Measurements from ENCODE around the gene OBSCN. TPM values are rescaled to one million over a fixed set of nuclear protein-coding genes. Genes with fewer than 3 reads are reported as not detected.

OBSCN gene
- total and polyA plus RNA-seq, 4 donors = 0.54 to 5.6 (median 2.7) TPM

GRCh38 chr1:228329887-228330286 lies 122.0 kb downstream of the OBSCN start:
- H3K9me3 ChIP-seq (ENCODE audit: control insufficient read depth in 4 of 4, low read length in 3 of 4) = no peaks in the 10 kb centered on the region
- no peak for TF ChIP-seq YY1 (IDR thresholded peaks at IDR 0.05)
- no peak for TF ChIP-seq MAX (IDR thresholded peaks at IDR 0.05)
- TF ChIP-seq CTCF (IDR thresholded peaks at IDR 0.05; ENCODE audit: low read depth, low read length, missing input control) = no peak
- no peak for TF ChIP-seq TAF1 (conservative IDR thresholded peaks at IDR 0.05)
- TF ChIP-seq ATF3 (IDR thresholded peaks at IDR 0.05) = no peak
- no peak for TF ChIP-seq FOXA2 (IDR thresholded peaks at IDR 0.05)
- TF ChIP-seq HNF4A (conservative IDR thresholded peaks at IDR 0.05) = no peak
- DNase-seq (ENCODE audit: low spot score) = no peak
- no peak overlapping the region for H3K4me3 ChIP-seq (ENCODE audit: low read depth in 1 of 3, low read length in 3 of 3)
- H3K4me1 ChIP-seq (ENCODE audit: control insufficient read depth in 4 of 4, insufficient read depth in 4 of 4, low read length in 3 of 4) = no peaks in the 10 kb centered on the region
- no peak overlapping the region for H3K27ac ChIP-seq (ENCODE audit: low read depth in 1 of 2, low read length in 2 of 2)
- no peaks in the 10 kb centered on the region for H3K27me3 ChIP-seq (ENCODE audit: control insufficient read depth in 4 of 4, insufficient read depth in 4 of 4, low read length in 3 of 4)
- 80% methylated on average over 2 of the region's 2 CpGs for WGBS
- H3K9ac ChIP-seq (ENCODE audit: low read depth in 1 of 2, low read length in 2 of 2) = no peak overlapping the region
- no peaks in the 10 kb centered on the region for H3K36me3 ChIP-seq (ENCODE audit: control insufficient read depth in 4 of 4, insufficient read depth in 3 of 4, low read depth in 1 of 4, low read length in 3 of 4)

GRCh38 chr1:228332797-228333738 lies 125.2 kb downstream of the OBSCN start:
- Histone ChIP-seq H3K36me3 (ENCODE audit: control insufficient read depth in 4 of 4, insufficient read depth in 3 of 4, low read depth in 1 of 4, low read length in 3 of 4) (no peaks in the 10 kb centered on the region), H3K4me3 (ENCODE audit: low read depth in 1 of 3, low read length in 3 of 3) (no peak overlapping the region), H3K9ac (ENCODE audit: low read depth in 1 of 2, low read length in 2 of 2) (no peak overlapping the region), H3K9me3 (ENCODE audit: control insufficient read depth in 4 of 4, low read length in 3 of 4) (no peaks in the 10 kb centered on the region), H3K27me3 (ENCODE audit: control insufficient read depth in 4 of 4, insufficient read depth in 4 of 4, low read length in 3 of 4) (no peaks in the 10 kb centered on the region), H3K4me1 (ENCODE audit: control insufficient read depth in 4 of 4, insufficient read depth in 4 of 4, low read length in 3 of 4) (no peaks in the 10 kb centered on the region), H3K27ac (ENCODE audit: low read depth in 1 of 2, low read length in 2 of 2) (no peak overlapping the region)
- WGBS = 95% methylated on average over 17 of the region's 17 CpGs
- TF ChIP-seq FOXA1 (IDR thresholded peaks at IDR 0.05) (no peak), RXRA (IDR thresholded peaks at IDR 0.05) (no peak), ZBTB33 (IDR thresholded peaks at IDR 0.05) (no peak), TAF1 (conservative IDR thresholded peaks at IDR 0.05) (no peak), SP1 (IDR thresholded peaks at IDR 0.05) (no peak), EGR1 (IDR thresholded peaks at IDR 0.05; ENCODE audit: low read depth in 2 of 2) (no peak), RAD21 (IDR thresholded peaks at IDR 0.05) (no peak), HNF4G (IDR thresholded peaks at IDR 0.05) (no peak), JUND (IDR thresholded peaks at IDR 0.05) (no peak), FOXA2 (IDR thresholded peaks at IDR 0.05) (no peak)
- DNase-seq (ENCODE audit: low spot score) = no peak
